Activated naive CD8-positive, alpha-beta T cell treated with anti-CD3 and anti-CD28 coated beads, Interleukin-2, amount 10 ng/mL, durations not matched to agents 7 days and 5 days (primary cell): Measurements from ENCODE around the gene APOBEC3A. TPM values are rescaled to one million over a fixed set of nuclear protein-coding genes. Genes with fewer than 3 reads are reported as not detected.

Experiments used
- ATAC-seq: fragments of 150-1000 bp; cut with Tn5 transposase; one replicate; pipeline ENCODE4 v1.10.0; 2021; ENCODE audit warnings: low read depth, moderate library complexity
- POLR2A ChIA-PET: fragments of 350-600 bp; sonication (Branson Sonifier 250); formaldehyde crosslinking; loops from one replicate; lab custom pipeline; 2021; ENCODE audit warnings: antibody characterized with exemption; lab: Charles Lee
- DNase-seq: peaks from one replicate; pipeline ENCODE4 v3.0.0; 2021
- H3K27ac Mint-ChIP-seq: one replicate; pipeline ENCODE4 v1.8.0; 2022; ENCODE audit warnings: mild to moderate bottlenecking, mixed read lengths
- H3K27me3 Mint-ChIP-seq: one replicate; pipeline ENCODE4 v1.8.0; 2022; ENCODE audit warnings: mild to moderate bottlenecking, moderate library complexity, mixed read lengths
- H3K36me3 Mint-ChIP-seq: one replicate; pipeline ENCODE4 v1.8.0; 2021; ENCODE audit warnings: mild to moderate bottlenecking, mixed read lengths
- H3K4me1 Mint-ChIP-seq: one replicate; pipeline ENCODE4 v1.8.0; 2021; ENCODE audit warnings: mixed read lengths
- H3K4me3 Mint-ChIP-seq: one replicate; pipeline ENCODE4 v1.8.0; 2022; ENCODE audit warnings: mild to moderate bottlenecking, moderate library complexity, mixed read lengths
- H3K9me3 Mint-ChIP-seq: one replicate; pipeline ENCODE4 v1.8.0; 2021; ENCODE audit warnings: mixed read lengths
- total RNA-seq, 2 experiments: library from RNA; stranded (reverse); gene quantifications; one replicate each; pipeline ENCODE4 v1.2.3, GENCODE V29; 2021

The APOBEC3A gene
- total RNA-seq, 2 experiments from 2014 or later, result not detected

DNA sequence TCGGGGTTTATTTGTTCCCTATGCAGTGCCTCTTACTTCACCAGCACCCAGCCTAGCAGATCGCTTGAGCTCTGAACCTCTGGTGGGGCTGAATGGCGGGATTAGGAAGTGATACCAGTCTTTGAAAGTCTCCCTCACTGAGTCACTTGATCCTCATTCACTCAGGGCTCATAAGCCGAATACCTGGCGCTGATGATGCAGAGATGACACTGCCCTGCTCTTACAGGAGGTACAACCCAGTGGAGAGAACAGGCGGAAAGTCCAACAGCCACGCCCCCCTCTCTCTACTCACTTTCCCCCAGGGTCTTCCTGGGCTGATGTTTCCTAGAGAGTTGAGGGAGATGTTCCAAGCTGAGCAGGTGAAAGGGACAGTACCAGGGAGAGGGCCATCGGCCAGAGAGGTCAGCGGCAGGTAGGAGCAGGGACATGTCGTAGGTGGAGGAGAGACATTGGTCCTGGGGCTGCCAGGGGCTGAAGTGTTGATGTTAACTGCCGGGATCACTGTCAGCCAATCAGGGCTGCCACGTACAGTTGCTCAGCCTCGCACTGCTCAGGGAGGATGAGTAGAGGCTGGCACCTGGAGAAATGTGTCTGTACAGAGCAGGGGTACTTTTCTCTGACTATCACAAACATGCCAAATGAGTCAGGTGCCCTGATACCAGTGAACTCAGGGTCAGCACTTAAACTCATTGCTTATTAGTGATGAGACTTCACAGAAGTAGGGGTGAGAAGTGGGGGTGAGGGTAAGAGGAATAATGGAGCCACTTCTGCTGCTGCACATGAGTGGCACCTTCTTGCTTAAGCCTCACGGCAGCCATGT, 9.9 kb upstream of the APOBEC3A start:
- Mint-ChIP-seq H3K27me3 (peaks cover 27% of the 10 kb centered on the region), H3K27ac (no peak overlapping the region), H3K4me1 (peaks cover 20% of the 10 kb centered on the region), H3K9me3 (no peaks in the 10 kb centered on the region), H3K4me3 (no peak overlapping the region), H3K36me3 (no peaks in the 10 kb centered on the region)
- POLR2A ChIA-PET, result no interaction called here
- DNase-seq, result no peak
- no peak for ATAC-seq

DNA sequence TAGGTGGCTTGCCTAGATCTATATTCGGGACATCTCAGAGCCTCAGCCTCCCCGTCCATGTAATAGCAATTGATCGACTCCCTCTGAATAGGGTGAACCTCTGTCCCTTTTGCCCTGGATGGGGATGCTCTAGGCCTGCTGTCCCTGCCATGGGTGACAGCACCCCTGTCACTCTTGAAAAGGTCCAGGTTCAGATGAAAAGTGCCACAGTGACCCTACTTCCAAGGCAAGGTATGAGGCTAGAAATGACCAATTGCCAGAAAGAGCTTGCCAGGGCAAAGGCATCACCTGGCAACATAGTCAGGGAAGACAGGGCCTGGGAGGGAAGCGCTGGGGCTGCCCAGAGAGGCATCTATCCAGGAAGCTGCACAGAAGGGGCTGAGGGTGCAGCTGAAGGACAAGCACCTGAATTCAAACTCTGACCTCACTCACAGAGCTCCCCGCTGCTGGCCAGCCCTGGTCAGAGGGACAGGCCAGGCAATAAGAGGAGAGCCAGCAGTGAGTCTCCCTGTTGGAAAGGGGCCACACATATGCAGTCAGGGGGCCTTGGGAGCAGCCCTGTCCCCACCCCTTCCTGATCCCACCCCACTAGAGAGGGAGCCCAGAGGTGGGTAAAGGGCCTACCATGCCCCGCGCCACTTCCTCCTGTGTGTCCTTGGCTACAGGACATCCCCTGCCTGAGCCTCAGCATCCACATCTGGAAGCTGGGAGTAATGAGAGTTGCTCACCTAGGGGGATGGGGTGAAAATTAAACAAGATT, 9.0 kb upstream of the APOBEC3A start:
- DNase-seq, result no peak
- POLR2A ChIA-PET, result no interaction called here
- Mint-ChIP-seq H3K36me3 (no peaks in the 10 kb centered on the region), H3K27ac (no peak overlapping the region), H3K9me3 (no peaks in the 10 kb centered on the region), H3K4me3 (no peak overlapping the region), H3K4me1 (peaks cover 19% of the 10 kb centered on the region), H3K27me3 (peaks cover 27% of the 10 kb centered on the region)
- ATAC-seq, result no peak

DNA sequence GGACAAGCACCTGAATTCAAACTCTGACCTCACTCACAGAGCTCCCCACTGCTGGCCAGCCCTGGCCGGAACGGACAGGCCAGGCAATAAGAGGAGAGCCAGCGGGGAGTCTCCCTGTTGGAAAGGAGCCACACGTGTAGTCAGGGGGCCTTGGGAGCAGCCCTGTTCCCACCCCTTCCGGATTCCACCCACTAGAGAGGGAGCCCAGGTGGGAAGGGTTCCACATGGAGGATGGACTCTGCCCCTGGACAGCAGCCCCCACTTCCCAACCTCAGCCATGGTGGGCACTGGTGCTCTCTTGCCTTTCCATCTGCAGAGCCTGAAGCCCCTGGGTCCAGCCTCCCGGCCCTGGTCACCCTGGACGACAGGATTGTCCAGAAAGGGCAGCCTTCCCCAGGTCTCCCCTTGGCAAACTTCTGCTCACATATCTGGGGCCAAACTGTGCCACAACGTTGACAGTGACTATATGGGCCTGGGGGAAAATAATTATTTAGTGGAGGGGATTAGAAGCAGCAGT, 7.5 kb upstream of the APOBEC3A start:
- Mint-ChIP-seq H3K9me3 (no peaks in the 10 kb centered on the region), H3K4me3 (no peak overlapping the region), H3K27ac (no peak overlapping the region), H3K36me3 (no peaks in the 10 kb centered on the region), H3K4me1 (peaks cover 27% of the 10 kb centered on the region), H3K27me3 (peaks cover 21% of the 10 kb centered on the region)
- DNase-seq (no peak), ATAC-seq (no peak)
- POLR2A ChIA-PET, result no interaction called here

DNA sequence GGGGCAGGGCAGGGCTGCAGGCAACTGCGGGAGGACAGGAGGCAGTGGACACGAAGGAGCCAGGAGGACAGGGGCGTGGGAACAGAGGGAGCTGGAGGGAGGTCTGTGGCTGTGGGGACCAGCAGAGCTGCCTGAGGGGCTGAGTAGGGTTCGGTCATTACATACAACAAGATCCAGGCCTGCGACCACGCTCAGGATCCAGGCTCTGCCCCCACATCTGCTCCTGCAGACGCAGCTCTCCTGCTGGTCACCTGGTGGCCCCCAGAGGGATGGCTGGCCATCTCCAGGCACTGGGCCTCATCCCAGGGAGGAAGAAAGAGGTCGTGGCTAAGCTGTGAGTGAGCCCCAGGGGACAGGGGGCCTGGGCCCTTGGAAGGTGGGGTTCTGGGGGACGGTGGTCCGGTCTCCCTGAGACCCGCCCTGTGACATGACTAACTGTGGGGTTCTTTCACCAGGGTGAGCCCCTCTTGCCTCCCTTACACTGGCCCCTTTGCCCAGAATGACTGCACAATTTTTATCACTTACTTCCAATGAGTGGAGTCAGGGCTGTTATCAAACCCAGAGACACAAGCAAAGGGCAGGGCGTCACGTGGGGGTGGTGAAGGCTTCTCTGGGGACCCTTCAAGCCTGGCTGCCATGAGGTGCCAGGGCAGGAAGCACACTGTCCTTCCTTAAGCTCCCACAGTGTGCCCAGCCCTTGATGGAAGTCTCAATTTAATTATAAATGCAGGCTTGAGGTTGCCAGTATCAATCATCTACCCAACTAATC, 6.7 kb upstream of the APOBEC3A start:
- Mint-ChIP-seq H3K36me3 (no peaks in the 10 kb centered on the region), H3K9me3 (no peaks in the 10 kb centered on the region), H3K27ac (peak overlapping the region; percentile 48), H3K27me3 (peaks cover 14% of the 10 kb centered on the region), H3K4me1 (peaks cover 29% of the 10 kb centered on the region), H3K4me3 (no peak overlapping the region)
- POLR2A ChIA-PET, result no interaction called here
- DNase-seq (no peak), ATAC-seq (no peak)

DNA sequence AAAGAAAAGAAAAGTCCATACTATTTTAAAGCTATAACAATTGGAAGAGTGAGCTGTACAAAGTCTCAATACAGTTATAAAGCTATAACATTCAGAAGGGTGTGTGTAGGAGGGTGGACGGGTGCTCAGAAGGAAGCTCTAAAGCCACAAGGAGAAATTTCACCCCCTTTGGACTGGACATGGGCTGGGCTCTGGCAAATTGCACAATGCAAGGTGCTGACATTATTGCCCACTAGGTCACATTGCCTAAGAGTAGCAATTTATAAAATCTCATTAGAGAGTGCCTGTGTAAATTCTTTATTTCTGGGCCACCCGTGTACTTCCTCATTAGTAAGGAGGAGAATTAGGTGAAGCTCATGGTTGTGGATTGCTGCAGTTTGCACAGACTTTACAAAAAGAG, 5.7 kb upstream of the APOBEC3A start:
- no peak overlapping the region for H3K4me3 Mint-ChIP-seq
- ATAC-seq (no peak), DNase-seq (no peak)
- H3K27ac Mint-ChIP-seq, result no peak overlapping the region
- no peaks in the 10 kb centered on the region for H3K9me3 Mint-ChIP-seq
- peaks cover 7% of the 10 kb centered on the region for H3K27me3 Mint-ChIP-seq
- peaks cover 30% of the 10 kb centered on the region for H3K4me1 Mint-ChIP-seq
- no peaks in the 10 kb centered on the region for H3K36me3 Mint-ChIP-seq
- POLR2A ChIA-PET, result no interaction called here

DNA sequence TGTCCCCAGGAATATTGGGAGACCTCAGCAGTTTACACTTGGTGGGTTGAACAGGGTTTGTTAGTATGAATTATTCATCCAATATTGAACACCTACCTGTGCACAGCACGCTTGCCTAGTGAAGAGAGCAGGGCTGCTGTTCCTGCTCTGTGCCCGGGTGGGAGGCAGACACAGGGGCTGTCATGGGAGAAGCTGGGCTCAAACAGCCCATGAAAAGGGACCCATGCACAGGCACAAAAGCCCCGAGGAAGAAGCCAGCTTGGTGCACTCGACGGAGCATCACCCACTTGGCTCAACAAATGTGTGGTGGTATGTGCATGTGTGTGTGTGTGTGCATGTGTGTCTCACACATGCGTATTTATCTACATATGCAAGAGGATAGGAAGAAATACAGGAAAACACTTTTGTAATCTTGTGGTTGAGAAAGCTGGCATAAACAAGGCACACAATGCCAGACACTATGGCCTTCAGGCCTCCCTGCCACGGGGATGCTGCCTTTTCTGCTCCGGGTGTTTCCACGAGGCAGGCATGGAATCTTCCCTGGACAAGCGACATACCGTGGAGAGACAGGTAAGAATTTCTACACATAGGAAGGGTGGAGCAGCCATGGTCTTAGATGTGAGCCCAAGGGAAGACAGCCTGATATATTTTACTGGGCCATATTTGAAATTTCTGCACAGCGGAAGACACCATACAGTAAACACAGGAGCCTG, 5.0 kb upstream of the APOBEC3A start:
- DNase-seq, result no peak
- Mint-ChIP-seq H3K4me3 (no peak overlapping the region), H3K27ac (peak overlapping the region; percentile 81), H3K4me1 (peaks cover 31% of the 10 kb centered on the region), H3K27me3 (peaks cover 3% of the 10 kb centered on the region), H3K9me3 (no peaks in the 10 kb centered on the region), H3K36me3 (no peaks in the 10 kb centered on the region)
- POLR2A ChIA-PET, result interaction anchor here (2.1 kb wide), 1 partner anchor 81 kb away, joined by 8 read pairs; the partner anchor contains the start of gene CBX6
- no peak for ATAC-seq

DNA sequence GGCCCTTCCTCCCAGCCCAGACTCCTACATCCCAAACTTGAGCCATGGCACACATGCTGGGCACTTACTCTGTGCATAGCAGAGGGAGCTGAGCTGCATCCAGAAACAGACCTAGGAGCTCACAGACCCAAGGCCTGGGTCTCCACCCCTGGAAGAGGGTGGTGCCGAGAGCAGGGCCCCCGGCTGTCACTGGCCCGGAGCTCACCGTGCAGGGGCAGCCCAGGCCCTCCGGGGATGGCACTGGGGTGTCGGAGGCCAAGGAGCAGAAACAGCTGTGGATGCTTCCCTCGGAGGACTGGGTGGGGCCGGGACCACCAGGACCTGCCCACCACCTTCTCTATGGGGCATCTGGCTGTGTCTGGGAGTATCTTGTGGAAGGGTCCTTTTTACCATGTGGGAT, 4.3 kb upstream of the APOBEC3A start:
- Mint-ChIP-seq H3K27me3 (peaks cover 4% of the 10 kb centered on the region), H3K4me3 (no peak overlapping the region), H3K27ac (peak overlapping the region; percentile 86), H3K9me3 (no peaks in the 10 kb centered on the region), H3K4me1 (peaks cover 33% of the 10 kb centered on the region), H3K36me3 (no peaks in the 10 kb centered on the region)
- POLR2A ChIA-PET, result interaction anchor here (2.1 kb wide), 1 partner anchor 82 kb away, joined by 8 read pairs; the partner anchor contains the start of gene CBX6
- DNase-seq, result no peak
- no peak for ATAC-seq

DNA sequence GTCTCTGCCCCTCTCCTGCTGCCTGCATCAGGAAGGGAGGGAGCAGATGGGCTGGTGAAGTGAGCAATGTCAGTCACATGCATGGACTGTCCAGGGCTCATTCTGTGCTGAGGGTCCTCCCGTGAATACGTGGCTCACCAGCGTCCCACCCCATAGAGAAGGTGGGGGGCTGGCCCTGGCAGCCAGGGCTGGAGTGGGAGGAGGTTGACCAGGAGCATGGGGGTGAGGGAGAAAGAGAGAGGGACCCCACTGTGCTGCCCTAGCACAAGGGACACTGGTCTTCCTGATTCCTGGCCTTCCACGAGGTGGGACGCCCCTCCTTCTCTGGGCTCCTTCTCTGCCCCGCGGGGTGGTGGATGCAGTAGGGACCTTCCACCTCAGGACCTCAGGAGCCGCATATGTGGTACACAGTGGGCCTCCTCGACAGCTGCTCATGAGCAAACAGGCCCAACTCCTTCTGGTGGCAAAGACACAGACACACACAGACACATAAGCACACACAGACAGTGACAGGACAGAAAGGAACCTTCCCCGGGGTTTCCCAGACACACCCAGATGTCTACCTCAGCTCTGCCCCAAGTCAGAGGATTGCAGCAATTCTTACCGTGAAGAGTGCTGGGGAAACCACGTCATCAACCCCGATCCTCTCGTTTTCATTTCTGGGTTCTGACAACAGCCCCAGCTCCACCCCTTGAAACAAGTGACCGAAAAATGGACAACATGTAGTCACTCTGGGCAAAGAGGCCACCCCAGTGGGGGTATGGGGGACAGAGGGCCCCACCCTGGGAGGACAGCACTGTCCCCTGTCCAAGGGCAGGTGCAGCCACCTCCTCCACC, 3.6 kb upstream of the APOBEC3A start:
- peak; percentile 58 for DNase-seq
- Mint-ChIP-seq H3K36me3 (no peaks in the 10 kb centered on the region), H3K4me1 (peaks cover 40% of the 10 kb centered on the region), H3K27me3 (peaks cover 7% of the 10 kb centered on the region), H3K27ac (peak overlapping the region; percentile 86), H3K4me3 (peak overlapping the region; percentile 67), H3K9me3 (no peaks in the 10 kb centered on the region)
- peak; percentile 91 for ATAC-seq
- POLR2A ChIA-PET, result interaction anchor here (0.9 to 2.1 kb wide), 3 partner anchors 13 to 366 kb away, joined by 3 to 8 read pairs (median 4); partner anchors contain the start of genes CBX6 and RPL3

DNA sequence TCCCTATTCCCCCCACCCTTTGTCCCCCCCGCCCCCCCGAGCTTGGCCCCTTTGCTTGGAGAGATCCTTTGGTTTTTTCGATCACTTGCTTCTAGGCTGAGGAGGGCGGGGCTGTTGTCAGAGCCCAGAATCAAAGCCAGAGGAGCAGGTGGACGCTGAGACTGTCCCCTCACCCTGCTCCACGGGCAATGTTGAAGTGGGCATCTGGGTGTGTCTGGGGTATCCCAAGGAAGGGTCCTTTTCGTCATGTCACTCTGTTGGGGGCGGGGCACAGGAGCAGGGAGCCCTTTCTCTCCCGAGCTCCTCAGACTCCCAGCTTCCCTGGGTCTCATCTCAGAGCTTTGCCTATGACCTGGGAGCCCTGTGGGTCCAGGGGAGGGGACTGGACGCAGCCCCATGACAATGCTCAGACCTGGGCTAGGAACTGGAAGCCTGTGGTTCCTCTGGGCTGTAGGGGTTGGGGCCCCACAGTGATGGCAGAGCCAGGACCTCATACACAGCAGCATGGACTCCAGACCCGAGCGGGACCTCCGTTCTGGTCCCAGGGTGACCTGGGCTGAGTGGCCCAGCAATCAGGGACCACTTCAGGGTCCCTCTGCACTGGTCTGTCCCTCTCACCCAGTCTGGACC, 2.9 kb upstream of the APOBEC3A start:
- Mint-ChIP-seq H3K27me3 (peaks cover 8% of the 10 kb centered on the region), H3K27ac (peak overlapping the region; percentile 74), H3K9me3 (no peaks in the 10 kb centered on the region), H3K36me3 (no peaks in the 10 kb centered on the region), H3K4me3 (no peak overlapping the region), H3K4me1 (peaks cover 43% of the 10 kb centered on the region)
- DNase-seq, result no peak
- no peak for ATAC-seq
- POLR2A ChIA-PET, result interaction anchor here (0.9 to 2.1 kb wide), 3 partner anchors 14 to 365 kb away, joined by 3 to 8 read pairs (median 4); partner anchors contain the start of genes CBX6 and RPL3

DNA sequence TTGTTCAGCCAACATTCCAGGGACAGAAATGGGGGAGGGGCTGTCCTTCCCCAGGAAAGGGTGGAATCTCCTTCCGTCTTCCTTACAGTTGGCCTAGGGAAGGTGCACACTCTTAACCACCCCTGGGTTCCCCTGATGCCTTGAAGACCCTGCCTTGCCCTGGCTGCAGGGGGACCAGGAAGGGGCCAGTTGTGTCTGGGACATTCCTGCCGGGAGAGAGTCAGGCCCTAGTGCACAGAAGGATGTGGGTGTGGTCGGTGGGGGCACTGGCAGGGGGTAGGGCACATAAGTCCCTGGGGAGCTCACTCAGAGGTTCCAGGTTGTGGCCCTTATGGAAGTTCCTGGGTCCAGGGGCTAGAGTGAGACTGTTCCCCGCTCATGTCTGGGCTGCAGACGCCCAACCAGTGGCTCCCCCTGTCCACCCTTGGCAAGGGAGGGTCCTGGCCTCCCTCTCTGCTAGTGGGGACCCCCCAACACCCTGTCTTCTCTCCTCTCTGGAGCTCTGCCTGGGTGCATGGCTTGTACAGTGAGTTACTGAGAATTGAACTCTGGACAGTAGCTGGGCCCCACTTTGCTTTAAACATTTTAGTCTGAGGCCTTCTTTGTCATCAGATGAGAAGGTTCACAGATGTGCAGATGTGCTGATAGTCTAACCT, 2.0 kb upstream of the APOBEC3A start:
- no peaks in the 10 kb centered on the region for H3K9me3 Mint-ChIP-seq

DNA sequence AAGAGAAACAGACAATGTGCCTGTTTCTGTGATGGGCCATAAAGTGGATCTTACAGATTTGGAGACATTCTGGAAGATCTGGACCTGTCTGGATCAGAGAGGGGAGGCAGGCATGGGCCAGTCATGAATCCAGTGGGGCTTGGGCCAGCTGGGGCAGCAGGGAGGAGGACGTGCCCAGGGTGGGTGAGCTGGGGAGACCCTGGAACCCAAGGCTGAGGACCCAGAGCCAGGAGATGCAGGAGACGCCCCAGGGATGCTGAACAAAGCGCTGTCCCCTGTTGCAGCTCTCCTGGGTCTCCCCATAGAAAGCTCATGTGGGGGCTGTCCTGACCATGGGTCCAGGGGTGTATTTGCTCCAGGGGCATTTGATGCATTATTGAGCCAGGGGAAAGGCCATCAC, 1.5 kb upstream of the APOBEC3A start:
- DNase-seq (no peak), ATAC-seq (no peak)
- no peaks in the 10 kb centered on the region for H3K36me3 Mint-ChIP-seq
- POLR2A ChIA-PET, result no interaction called here
- H3K27ac Mint-ChIP-seq, result peak overlapping the region; percentile 74
- H3K4me1 Mint-ChIP-seq, result peaks cover 46% of the 10 kb centered on the region
- H3K4me3 Mint-ChIP-seq, result no peak overlapping the region
- no peaks in the 10 kb centered on the region for H3K9me3 Mint-ChIP-seq
- H3K27me3 Mint-ChIP-seq, result peaks cover 5% of the 10 kb centered on the region

More for the DNA sequence above, 2.0 kb upstream of the APOBEC3A start:
- ATAC-seq, result no peak
- H3K27me3 Mint-ChIP-seq, result peaks cover 5% of the 10 kb centered on the region
- H3K4me3 Mint-ChIP-seq, result no peak overlapping the region
- no peak for DNase-seq
- POLR2A ChIA-PET, result no interaction called here
- no peaks in the 10 kb centered on the region for H3K36me3 Mint-ChIP-seq
- peaks cover 46% of the 10 kb centered on the region for H3K4me1 Mint-ChIP-seq
- peak overlapping the region; percentile 74 for H3K27ac Mint-ChIP-seq
